OCI-LY1 (cell line): ENCODE data around the gene GFOD1.

Experiments
- H2AFZ ChIP-seq: fragments of 200-600 bp; sonication (generic), shearing (Covaris generic); 2 replicates; pipeline ENCODE4 v1.6.0; 2014; ENCODE audit warnings: antibody characterized with exemption, mild to moderate bottlenecking, low read length
- H3F3A ChIP-seq: fragments of 200-600 bp; sonication (generic), shearing (Covaris generic); 2 replicates; pipeline ENCODE4 v1.6.0; 2014; ENCODE audit warnings: mild to moderate bottlenecking, antibody characterized with exemption, low read length, moderate library complexity; ENCODE audit not compliant: insufficient read depth
- H3K27ac ChIP-seq: fragments of 200-600 bp; sonication (generic); 2 replicates; pipeline ENCODE4 v1.5.1; 2014; ENCODE audit warnings: low read length, mixed run types, mild to moderate bottlenecking, low read depth; ENCODE audit not compliant: poor library complexity, severe bottlenecking
- H3K27me3 ChIP-seq: fragments of 200-600 bp; sonication (generic); 2 replicates; pipeline ENCODE4 v1.6.0; 2014; ENCODE audit warnings: antibody characterized with exemption, mild to moderate bottlenecking, low read length, moderate library complexity; ENCODE audit not compliant: insufficient read depth
- H3K36me3 ChIP-seq: fragments of 200-600 bp; sonication (generic); 2 replicates; pipeline ENCODE4 v1.6.1; 2014; ENCODE audit warnings: mild to moderate bottlenecking, antibody characterized with exemption, low read length, moderate library complexity, mixed read lengths; ENCODE audit not compliant: insufficient read depth
- H3K4me1 ChIP-seq: fragments of 200-600 bp; sonication (generic); 2 replicates; pipeline ENCODE4 v1.5.1; 2014; ENCODE audit warnings: mild to moderate bottlenecking, low read length, moderate library complexity; ENCODE audit not compliant: insufficient read depth, severe bottlenecking
- H3K4me2 ChIP-seq: fragments of 200-600 bp; sonication (generic), shearing (Covaris generic); 2 replicates; pipeline ENCODE4 v1.6.1; 2014; ENCODE audit warnings: low read length
- H3K4me3 ChIP-seq: fragments of 200-600 bp; sonication (generic); 2 replicates; pipeline ENCODE4 v1.5.1; 2014; ENCODE audit warnings: low read length, low read depth, mild to moderate bottlenecking, mixed read lengths; ENCODE audit not compliant: poor library complexity, severe bottlenecking
- H3K79me2 ChIP-seq: fragments of 200-600 bp; shearing (Covaris generic); 2 replicates; pipeline ENCODE4 v1.6.1; 2016; ENCODE audit warnings: mixed run types, low read length, mixed read lengths; ENCODE audit not compliant: insufficient read depth
- H3K9ac ChIP-seq: fragments of 200-600 bp; sonication (generic), shearing (Covaris generic); 2 replicates; pipeline ENCODE4 v1.6.1; 2014; ENCODE audit warnings: mild to moderate bottlenecking, low read length, mixed read lengths
- H3K9me2 ChIP-seq: fragments of 200-600 bp; sonication (generic), shearing (Covaris generic); 2 replicates; pipeline ENCODE4 v1.6.1; 2014; ENCODE audit warnings: low read depth, mild to moderate bottlenecking, low read length, mixed read lengths
- H3K9me3 ChIP-seq: fragments of 200-600 bp; shearing (Covaris generic); 2 replicates; pipeline ENCODE4 v1.6.1; 2014; ENCODE audit warnings: low read length, mixed read lengths
- H4K20me1 ChIP-seq: fragments of 200-600 bp; sonication (generic), shearing (Covaris generic); 2 replicates; pipeline ENCODE4 v1.6.0; 2016; ENCODE audit warnings: mild to moderate bottlenecking, low read length; ENCODE audit not compliant: insufficient read depth
- EZH2 ChIP-seq: fragments of 200-600 bp; sonication (generic), shearing (Covaris generic); IDR thresholded peaks from 2 replicates; pipeline ENCODE4 v1.8.0; 2017; ENCODE audit warnings: borderline replicate concordance, mixed run types, mild to moderate bottlenecking, antibody characterized with exemption, low read length, moderate library complexity, mixed read lengths
- TF ChIP-seq, protein P1 (sequence below): fragments of 200-600 bp; sonication (generic), shearing (Covaris generic); IDR thresholded peaks from 2 replicates; pipeline ENCODE4 v1.5.1; 2017; ENCODE audit warnings: mild to moderate bottlenecking, antibody characterized with exemption, low read length, moderate library complexity, mixed read lengths

Gene GFOD1

DNA sequence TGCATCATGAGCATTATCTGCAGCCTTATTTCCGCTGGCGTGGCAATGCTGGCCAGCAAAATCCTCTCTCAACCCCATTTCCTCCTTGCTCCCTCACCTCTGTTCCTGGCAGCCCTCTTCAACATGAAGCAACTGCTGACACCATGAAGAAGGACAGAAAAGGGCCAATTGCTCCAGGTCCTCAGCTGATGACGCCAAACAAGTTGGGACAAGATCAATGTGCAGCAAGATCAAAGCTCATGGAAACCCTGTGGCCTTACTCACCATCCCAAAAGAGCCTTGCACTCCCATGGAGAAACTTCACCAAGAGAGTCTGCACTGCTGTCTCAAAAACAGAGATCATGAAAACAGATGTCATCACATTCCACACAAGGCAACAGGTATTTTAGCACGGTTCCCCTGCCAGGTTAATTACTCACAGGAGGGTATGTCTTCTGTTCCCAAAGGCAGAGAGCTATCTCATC lies 7.4 kb downstream of the GFOD1 start:
- Histone ChIP-seq H3K4me1 (peaks cover 61% of the 10 kb centered on the region), H3K27me3 (no peaks in the 10 kb centered on the region), H3K9me2 (no peaks in the 10 kb centered on the region), H3K36me3 (peaks cover 35% of the 10 kb centered on the region), H4K20me1 (no peaks in the 10 kb centered on the region), H3F3A (0 out of 2 replicates have a peak, but pooled peaks cover 3% of the 10 kb centered on the region), H3K9me3 (peaks cover 3% of the 10 kb centered on the region; the same call in 1 of the 2 replicates), H3K79me2 (peaks cover 34% of the 10 kb centered on the region), H3K4me2 (peak overlapping the region; percentile 5; the same call in 1 of the 2 replicates), H2AFZ (no peak overlapping the region), H3K9ac (no peak overlapping the region), H3K4me3 (no peak overlapping the region), H3K27ac (peak overlapping the region; percentile 72)
- TF ChIP-seq, protein P1, sequence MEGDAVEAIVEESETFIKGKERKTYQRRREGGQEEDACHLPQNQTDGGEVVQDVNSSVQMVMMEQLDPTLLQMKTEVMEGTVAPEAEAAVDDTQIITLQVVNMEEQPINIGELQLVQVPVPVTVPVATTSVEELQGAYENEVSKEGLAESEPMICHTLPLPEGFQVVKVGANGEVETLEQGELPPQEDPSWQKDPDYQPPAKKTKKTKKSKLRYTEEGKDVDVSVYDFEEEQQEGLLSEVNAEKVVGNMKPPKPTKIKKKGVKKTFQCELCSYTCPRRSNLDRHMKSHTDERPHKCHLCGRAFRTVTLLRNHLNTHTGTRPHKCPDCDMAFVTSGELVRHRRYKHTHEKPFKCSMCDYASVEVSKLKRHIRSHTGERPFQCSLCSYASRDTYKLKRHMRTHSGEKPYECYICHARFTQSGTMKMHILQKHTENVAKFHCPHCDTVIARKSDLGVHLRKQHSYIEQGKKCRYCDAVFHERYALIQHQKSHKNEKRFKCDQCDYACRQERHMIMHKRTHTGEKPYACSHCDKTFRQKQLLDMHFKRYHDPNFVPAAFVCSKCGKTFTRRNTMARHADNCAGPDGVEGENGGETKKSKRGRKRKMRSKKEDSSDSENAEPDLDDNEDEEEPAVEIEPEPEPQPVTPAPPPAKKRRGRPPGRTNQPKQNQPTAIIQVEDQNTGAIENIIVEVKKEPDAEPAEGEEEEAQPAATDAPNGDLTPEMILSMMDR, result no peak
- no peak for TF ChIP-seq EZH2

DNA sequence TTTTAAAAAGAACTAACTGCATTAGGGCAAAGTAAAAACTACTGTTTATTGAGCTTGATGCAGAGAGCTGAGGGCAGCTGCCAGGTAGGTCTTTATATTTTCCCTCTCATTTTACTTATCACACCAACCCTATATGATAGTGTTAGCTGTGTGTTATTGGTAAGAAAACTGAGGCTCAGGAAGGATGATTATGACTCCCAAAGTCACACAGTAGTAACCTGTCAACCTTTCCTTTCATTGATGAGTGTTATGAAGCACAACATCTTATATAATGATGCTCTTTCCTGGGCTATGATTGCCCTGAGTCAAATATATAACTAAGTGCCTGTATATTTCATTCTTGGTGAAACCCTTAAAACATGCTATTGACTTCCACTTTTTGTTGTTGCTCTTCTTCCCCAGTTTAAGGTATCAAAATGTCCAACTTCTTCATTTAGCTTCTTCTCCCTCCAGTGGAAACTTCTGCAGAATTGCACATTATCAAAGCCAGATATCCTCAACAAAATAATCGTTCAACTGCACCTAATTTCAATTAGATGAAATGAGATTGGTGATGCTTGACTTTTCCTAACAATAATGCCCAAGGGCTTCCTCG lies 8.1 kb downstream of the GFOD1 start:
- H3K4me1 ChIP-seq, result peaks cover 61% of the 10 kb centered on the region
- H3K27me3 ChIP-seq, result no peaks in the 10 kb centered on the region
- peaks cover 34% of the 10 kb centered on the region for H3K79me2 ChIP-seq
- H3K9me3 ChIP-seq, result peaks cover 3% of the 10 kb centered on the region; the same call in 1 of the 2 replicates
- 0 out of 2 replicates have a peak, but pooled peaks cover 3% of the 10 kb centered on the region for H3F3A ChIP-seq
- TF ChIP-seq EZH2, result no peak
- TF ChIP-seq, protein P1, result no peak
- H3K4me2 ChIP-seq, result peak overlapping the region; percentile 5; the same call in 1 of the 2 replicates
- no peak overlapping the region for H2AFZ ChIP-seq
- H3K27ac ChIP-seq, result peak overlapping the region; percentile 72
- peaks cover 40% of the 10 kb centered on the region for H3K36me3 ChIP-seq
- peak overlapping the region; percentile 37; the same call in 1 of the 2 replicates for H3K9ac ChIP-seq
- no peaks in the 10 kb centered on the region for H4K20me1 ChIP-seq
- H3K4me3 ChIP-seq, result no peak overlapping the region
- H3K9me2 ChIP-seq, result no peaks in the 10 kb centered on the region

DNA sequence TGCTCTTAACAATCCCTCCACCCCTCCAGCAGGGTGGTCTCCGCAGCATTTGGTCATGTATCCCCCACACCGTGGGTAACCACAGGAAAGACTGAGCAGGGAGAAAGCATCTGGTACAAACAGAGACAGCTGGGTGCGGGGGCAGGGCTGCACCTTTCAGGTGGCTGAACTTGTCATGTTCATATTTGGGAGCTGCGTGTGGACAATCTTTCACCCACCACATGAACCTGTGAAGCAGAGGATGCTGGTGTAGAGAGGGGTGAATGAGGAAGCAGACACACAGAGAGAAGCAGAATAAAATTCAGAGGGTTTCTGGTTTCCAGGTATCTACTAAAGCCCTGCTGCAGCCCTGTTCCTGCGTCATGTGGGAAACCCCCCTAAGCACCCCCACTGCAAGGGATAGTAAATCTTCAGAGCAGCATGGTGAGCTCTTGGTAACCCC lies 8.9 kb downstream of the GFOD1 start:
- Histone ChIP-seq H3K4me1 (peaks cover 54% of the 10 kb centered on the region), H3K9me2 (no peaks in the 10 kb centered on the region), H3K27me3 (no peaks in the 10 kb centered on the region), H2AFZ (no peak overlapping the region), H3K9ac (no peak overlapping the region), H4K20me1 (no peaks in the 10 kb centered on the region), H3K4me3 (no peak overlapping the region), H3K4me2 (peak overlapping the region; percentile 38; the same call in 1 of the 2 replicates), H3K79me2 (peaks cover 27% of the 10 kb centered on the region), H3K27ac (peak overlapping the region; percentile 72), H3K36me3 (peaks cover 36% of the 10 kb centered on the region), H3K9me3 (peaks cover 3% of the 10 kb centered on the region; the same call in 1 of the 2 replicates), H3F3A (no peaks in the 10 kb centered on the region)
- no peak for TF ChIP-seq EZH2
- TF ChIP-seq, protein P1, result no peak
